MCF 10A (cell line): ENCODE measurements around the gene HSDL2. TPM values are rescaled to one million over a fixed set of nuclear protein-coding genes. Genes with fewer than 3 reads are reported as not detected.

ENCODE experiments used
- BruUV-seq: library from RNA; stranded (reverse); fragments of 400-500 nt; replicated peaks from 2 replicates; lab custom pipeline; 2021; lab: Mats Ljungman, UMichigan
- CTCF ChIA-PET: fragments of 300-600 bp; sonication (Branson Sonifier 250); formaldehyde crosslinking; extraction: SDS; loops from one replicate; lab custom pipeline; 2021; ENCODE audit warnings: antibody characterized with exemption, inconsistent platforms; lab: Yijun Ruan, JAX
- POLR2A ChIA-PET: fragments of 300-600, 350-650 bp; sonication (Branson Sonifier 250); formaldehyde crosslinking; extraction: SDS; loops from one replicate; lab custom pipeline; 2020; ENCODE audit warnings: antibody characterized with exemption, inconsistent platforms; lab: Yijun Ruan, JAX
- DNase-seq: peaks from one replicate; pipeline ENCODE4 v3.0.0-alpha.2; 2018; ENCODE audit not compliant: unreplicated experiment
- H3K27ac Mint-ChIP-seq: one replicate; pipeline ENCODE4 v1.8.0; 2022; ENCODE audit warnings: mild to moderate bottlenecking, low read depth, mixed read lengths; ENCODE audit not compliant: unreplicated experiment
- H3K27me3 Mint-ChIP-seq: one replicate; pipeline ENCODE4 v1.8.0; 2022; ENCODE audit warnings: mixed read lengths; ENCODE audit not compliant: insufficient read depth, unreplicated experiment
- H3K36me3 Mint-ChIP-seq: one replicate; pipeline ENCODE4 v1.8.0; 2022; ENCODE audit warnings: mild to moderate bottlenecking, moderate library complexity, mixed read lengths; ENCODE audit not compliant: insufficient read depth, unreplicated experiment
- H3K4me1 Mint-ChIP-seq: one replicate; pipeline ENCODE4 v1.8.0; 2022; ENCODE audit warnings: mixed read lengths; ENCODE audit not compliant: insufficient read depth, unreplicated experiment
- H3K4me3 Mint-ChIP-seq: one replicate; pipeline ENCODE4 v1.8.0; 2022; ENCODE audit warnings: mild to moderate bottlenecking, moderate library complexity, mixed read lengths; ENCODE audit not compliant: unreplicated experiment
- H3K9me3 Mint-ChIP-seq: one replicate; pipeline ENCODE4 v1.8.0; 2022; ENCODE audit warnings: mixed read lengths; ENCODE audit not compliant: unreplicated experiment
- CTCF ChIP-seq: fragments of 200-600 bp; IDR thresholded peaks from one replicate; pipeline ENCODE4 v1.8.0; 2022; ENCODE audit warnings: antibody characterized with exemption, mild to moderate bottlenecking; ENCODE audit not compliant: unreplicated experiment
- intact Hi-C: fragments of 100-400 bp; cut with micrococcal nuclease; formaldehyde crosslinking; loops from 2 replicates; pipeline ENCODE4 v1.14.1; 2022
- total RNA-seq: library from RNA; stranded (reverse); gene quantifications from 2 replicates; pipeline ENCODE4 v1.2.3, GENCODE V29; 2022

The HSDL2 gene
- total RNA-seq, 1 experiment from 2014 or later = 26.7 TPM

GRCh38 chr9:112489039-112489546 is 109.2 kb downstream of the HSDL2 start:
- CTCF ChIA-PET = interaction anchor here (0.6 to 1.6 kb wide), 7 partner anchors 46 to 631 kb away, joined by 3 to 5 read pairs (median 3); partner anchors contain the start of gene HSDL2
- DNase-seq = no peak
- no TSS peak for BruUV-seq
- Mint-ChIP-seq H3K9me3 (peaks cover 11% of the 10 kb centered on the region), H3K27me3 (no peaks in the 10 kb centered on the region), H3K4me1 (peaks cover 6% of the 10 kb centered on the region), H3K4me3 (no peak overlapping the region), H3K36me3 (peaks cover 9% of the 10 kb centered on the region), H3K27ac (no peak overlapping the region)
- POLR2A ChIA-PET = interaction anchor here (0.6 to 4.8 kb wide), 8 partner anchors 9 to 229 kb away, joined by 3 to 44 read pairs (median 4); partner anchors contain the start of genes HSDL2 and INIP
- intact Hi-C loops = loop anchor here (2.0 to 5.0 kb wide), 2 partner anchors 176 to 223 kb away; no protein-coding TSS in a partner anchor
- TF ChIP-seq CTCF = no peak

DNA sequence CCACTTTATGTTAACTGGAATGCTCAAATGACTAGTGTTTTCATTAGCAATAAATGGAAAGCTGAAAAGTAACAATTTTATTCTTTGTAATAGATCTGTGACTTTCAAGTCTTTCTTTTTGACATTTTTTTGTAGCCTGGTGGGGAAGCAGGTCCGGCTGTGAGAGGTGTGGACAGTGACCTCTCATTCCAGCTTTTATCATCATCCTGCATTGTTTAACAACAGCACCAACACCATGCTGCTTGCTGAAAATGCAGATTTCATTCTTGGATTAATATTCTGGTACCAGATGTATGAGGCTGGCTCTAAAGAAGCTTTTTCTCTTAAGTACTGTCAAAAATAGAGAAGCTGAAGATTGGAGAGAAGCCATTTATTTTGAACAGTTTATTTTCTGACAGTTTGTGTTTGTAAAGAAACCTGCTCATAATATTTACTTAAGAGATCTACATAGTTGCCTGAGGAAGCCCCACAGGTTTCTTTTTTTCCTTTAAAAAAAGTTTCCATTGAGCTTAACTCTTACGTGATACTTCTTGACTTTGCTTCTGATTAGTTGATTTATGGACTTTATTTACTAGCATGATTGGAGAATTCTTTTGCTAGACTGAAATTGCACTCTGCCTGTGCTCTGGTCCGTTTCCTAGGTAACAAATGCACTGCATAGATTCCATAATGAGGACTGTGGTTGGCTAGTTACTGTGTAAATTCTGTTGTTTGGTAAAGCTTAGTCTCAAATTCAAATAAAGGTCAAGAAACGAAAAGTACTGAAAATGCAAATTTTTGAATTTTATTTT is 110.2 kb downstream of the HSDL2 start:
- intact Hi-C loops = loop anchor here (2.0 to 5.0 kb wide), 2 partner anchors 175 to 222 kb away; no protein-coding TSS in a partner anchor
- CTCF ChIA-PET = interaction anchor here (0.6 to 1.6 kb wide), 9 partner anchors 15 to 1888 kb away, joined by 3 to 5 read pairs (median 3); partner anchors contain the start of genes HSDL2 and INIP
- no peak overlapping the region for H3K4me3 Mint-ChIP-seq

DNA sequence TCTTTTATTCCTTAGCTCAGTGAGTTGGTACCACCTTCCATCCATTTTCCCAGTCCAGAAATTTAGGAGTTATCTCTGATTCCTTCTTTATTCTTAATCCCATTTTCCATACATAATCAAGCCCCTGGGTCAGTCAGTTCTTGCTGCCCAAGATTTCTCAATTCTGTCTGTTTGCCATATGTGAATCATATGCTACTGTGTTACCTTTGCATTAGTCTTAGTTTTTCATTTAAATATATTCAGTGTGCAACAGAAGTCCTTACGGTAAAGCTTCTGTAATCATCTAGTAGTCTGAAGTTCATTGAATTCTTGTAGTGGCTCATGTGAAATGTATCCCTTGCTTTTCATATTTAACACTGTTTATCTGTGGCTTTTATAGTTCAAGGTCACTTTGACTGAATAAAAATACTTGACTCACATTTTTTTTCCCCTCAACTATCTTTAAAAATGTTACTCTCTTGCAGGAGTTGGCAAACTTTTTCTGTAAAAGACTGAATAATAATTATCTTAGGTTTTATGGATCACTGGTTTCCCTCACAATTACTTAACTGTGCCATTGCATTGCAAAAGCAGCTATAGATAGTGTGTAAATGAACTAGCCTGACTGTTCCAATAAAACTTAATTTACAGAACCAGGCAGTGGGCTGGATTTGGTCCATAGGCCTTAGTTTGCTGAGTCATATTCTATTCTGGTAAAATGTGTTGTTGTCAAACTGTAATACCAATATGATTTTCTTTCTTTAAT is 113.7 kb downstream of the HSDL2 start:
- ChIA-PET POLR2A (no interaction called here), CTCF (no interaction called here)
- no TSS peak for BruUV-seq
- Mint-ChIP-seq H3K27ac (no peak overlapping the region), H3K27me3 (no peaks in the 10 kb centered on the region), H3K4me3 (no peak overlapping the region), H3K9me3 (peaks cover 27% of the 10 kb centered on the region), H3K36me3 (peaks cover 12% of the 10 kb centered on the region), H3K4me1 (no peaks in the 10 kb centered on the region)
- intact Hi-C loops = no loop called here
- no peak for DNase-seq
- TF ChIP-seq CTCF = no peak

More for the DNA sequence above, 110.2 kb downstream of the HSDL2 start:
- peaks cover 21% of the 10 kb centered on the region for H3K9me3 Mint-ChIP-seq
- BruUV-seq = no TSS peak
- POLR2A ChIA-PET = interaction anchor here (0.6 to 2.2 kb wide), 9 partner anchors 8 to 228 kb away, joined by 3 to 8 read pairs (median 4); partner anchors contain the start of genes HSDL2 and INIP
- H3K36me3 Mint-ChIP-seq = peaks cover 12% of the 10 kb centered on the region
- TF ChIP-seq CTCF = no peak
- no peaks in the 10 kb centered on the region for H3K27me3 Mint-ChIP-seq
- no peak overlapping the region for H3K27ac Mint-ChIP-seq
- H3K4me1 Mint-ChIP-seq = peaks cover 6% of the 10 kb centered on the region
- DNase-seq = no peak
